Neural progenitor cell (in vitro differentiated cells): ENCODE results near the gene ADGRG4. TPM values are rescaled to one million over a fixed set of nuclear protein-coding genes. Genes with fewer than 3 reads are reported as not detected.

Experiments
- DNase-seq: peaks from one replicate; pipeline ENCODE4 v3.0.0-alpha.2; 2016; ENCODE audit warnings: low spot score
- H2AFZ ChIP-seq: fragments of 200-600 bp; sonication (generic); replicated peaks from 2 replicates; pipeline ENCODE4 v1.6.1; 2016; ENCODE audit warnings: antibody characterized with exemption
- H3F3A ChIP-seq: fragments of 200-600 bp; sonication (generic); 2 replicates; pipeline ENCODE4 v1.6.1; 2016; ENCODE audit warnings: antibody characterized with exemption, low read depth
- H3K27ac ChIP-seq: fragments of 200-600 bp; sonication (generic); 2 replicates; pipeline ENCODE4 v1.5.1; 2016; ENCODE audit warnings: mild to moderate bottlenecking
- H3K27me3 ChIP-seq: fragments of 200-600 bp; sonication (generic); 2 replicates; pipeline ENCODE4 v1.6.1; 2016; ENCODE audit warnings: mild to moderate bottlenecking, moderate library complexity
- H3K36me3 ChIP-seq: fragments of 200-600 bp; sonication (generic); 2 replicates; pipeline ENCODE4 v1.5.1; 2016
- H3K4me1 ChIP-seq: fragments of 200-600 bp; sonication (generic); 2 replicates; pipeline ENCODE4 v1.6.1; 2016; ENCODE audit warnings: mixed run types
- H3K4me2 ChIP-seq: fragments of 200-600 bp; sonication (generic); 2 replicates; pipeline ENCODE4 v1.6.1; 2016
- H3K4me3 ChIP-seq: fragments of 200-600 bp; sonication (generic); 2 replicates; pipeline ENCODE4 v1.5.1; 2016
- H3K79me2 ChIP-seq: fragments of 200-600 bp; sonication (generic); 2 replicates; pipeline ENCODE4 v1.6.1; 2016; ENCODE audit warnings: low read depth
- H3K9ac ChIP-seq: fragments of 200-600 bp; sonication (generic); 2 replicates; pipeline ENCODE4 v1.6.1; 2016
- H3K9me3 ChIP-seq: fragments of 200-600 bp; sonication (generic); 2 replicates; pipeline ENCODE4 v1.5.1; 2016; ENCODE audit warnings: low read depth
- H4K20me1 ChIP-seq: fragments of 200-600 bp; sonication (generic); 2 replicates; pipeline ENCODE4 v1.6.1; 2016; ENCODE audit warnings: low read depth
- H3K27ac Mint-ChIP-seq: 3 replicates; pipeline ENCODE4 v1.8.0; 2021; ENCODE audit warnings: mixed read lengths
- H3K27me3 Mint-ChIP-seq: 2 replicates; pipeline ENCODE4 v1.8.0; 2022; ENCODE audit warnings: low read depth, mild to moderate bottlenecking, inconsistent platforms, moderate library complexity, mixed read lengths; ENCODE audit not compliant: insufficient read depth
- H3K36me3 Mint-ChIP-seq: 3 replicates; pipeline ENCODE4 v1.8.0; 2021; ENCODE audit warnings: mixed read lengths
- H3K4me1 Mint-ChIP-seq: 3 replicates; pipeline ENCODE4 v1.8.0; 2021; ENCODE audit warnings: mixed read lengths
- H3K4me3 Mint-ChIP-seq: 3 replicates; pipeline ENCODE4 v1.8.0; 2021; ENCODE audit warnings: mild to moderate bottlenecking, moderate library complexity, mixed read lengths
- H3K9me3 Mint-ChIP-seq: 3 replicates; pipeline ENCODE4 v1.8.0; 2020; ENCODE audit warnings: mixed read lengths
- CTCF ChIP-seq: fragments of 200-600 bp; sonication (generic); IDR thresholded peaks from 2 replicates; pipeline ENCODE4 v1.5.1; 2017; ENCODE audit warnings: antibody characterized with exemption, mild to moderate bottlenecking
- EZH2 ChIP-seq: fragments of 200-600 bp; sonication (generic); IDR thresholded peaks from 2 replicates; pipeline ENCODE4 v1.6.1; 2017; ENCODE audit warnings: antibody characterized with exemption, mild to moderate bottlenecking, moderate library complexity
- EZH2phosphoT487 ChIP-seq: fragments of 200-600 bp; sonication (generic); IDR thresholded peaks from 2 replicates; pipeline ENCODE4 v1.6.1; 2017; ENCODE audit warnings: antibody characterized with exemption
- total RNA-seq: library from RNA; depleted of rRNA; stranded (reverse); fragments of >200 nt; gene quantifications from 2 replicates; pipeline ENCODE4 v1.2.3, GENCODE V29; 2015; ENCODE audit warnings: low replicate concordance

The ADGRG4 gene
- total RNA-seq, 1 donor from 2014 or later = not detected

GRCh38 chrX:136260776-136261175 is 40.0 kb upstream of the ADGRG4 start:
- H3F3A ChIP-seq = no peaks in the 10 kb centered on the region
- no peak for DNase-seq
- H3K9me3 Mint-ChIP-seq = no peaks in the 10 kb centered on the region

GRCh38 chrX:136261321-136261720 is 39.4 kb upstream of the ADGRG4 start:
- Mint-ChIP-seq H3K4me3 (no peak overlapping the region), H3K27me3 (peaks cover 6% of the 10 kb centered on the region), H3K9me3 (no peaks in the 10 kb centered on the region), H3K36me3 (no peaks in the 10 kb centered on the region), H3K27ac (no peak overlapping the region), H3K4me1 (no peaks in the 10 kb centered on the region)
- no peaks in the 10 kb centered on the region for H3F3A ChIP-seq
- no peak overlapping the region for H3K27ac ChIP-seq
- H3K9ac ChIP-seq = no peak overlapping the region
- H3K9me3 ChIP-seq = no peaks in the 10 kb centered on the region
- DNase-seq = no peak
- H3K79me2 ChIP-seq = no peaks in the 10 kb centered on the region
- no peaks in the 10 kb centered on the region for H3K27me3 ChIP-seq
- H4K20me1 ChIP-seq = no peaks in the 10 kb centered on the region
- H3K4me2 ChIP-seq = no peak overlapping the region
- no peak overlapping the region for H3K4me3 ChIP-seq
- TF ChIP-seq EZH2 = no peak
- TF ChIP-seq CTCF = no peak
- TF ChIP-seq EZH2phosphoT487 = no peak
- H3K4me1 ChIP-seq = no peaks in the 10 kb centered on the region
- no peak overlapping the region for H2AFZ ChIP-seq
- H3K36me3 ChIP-seq = no peaks in the 10 kb centered on the region

More at GRCh38 chrX:136260776-136261175, 40.0 kb upstream of the ADGRG4 start:
- Histone ChIP-seq H3K27me3 (no peaks in the 10 kb centered on the region), H3K27ac (no peak overlapping the region), H3K79me2 (no peaks in the 10 kb centered on the region), H4K20me1 (no peaks in the 10 kb centered on the region), H3K36me3 (no peaks in the 10 kb centered on the region), H3K9me3 (no peaks in the 10 kb centered on the region), H3K9ac (no peak overlapping the region), H3K4me1 (no peaks in the 10 kb centered on the region), H3K4me2 (no peak overlapping the region), H3K4me3 (no peak overlapping the region), H2AFZ (no peak overlapping the region)
- Mint-ChIP-seq H3K4me1 (no peaks in the 10 kb centered on the region), H3K4me3 (no peak overlapping the region), H3K27ac (no peak overlapping the region), H3K36me3 (no peaks in the 10 kb centered on the region), H3K27me3 (peaks cover 6% of the 10 kb centered on the region)
- no peak for TF ChIP-seq EZH2phosphoT487
- no peak for TF ChIP-seq EZH2
- TF ChIP-seq CTCF = no peak

- H3K79me2 ChIP-seq = no peaks in the 10 kb centered on the region
- H2AFZ ChIP-seq = no peak overlapping the region
- H4K20me1 ChIP-seq = no peaks in the 10 kb centered on the region
- no peak overlapping the region for H3K4me3 Mint-ChIP-seq
- no peaks in the 10 kb centered on the region for H3K9me3 Mint-ChIP-seq
- no peaks in the 10 kb centered on the region for H3K36me3 Mint-ChIP-seq
- TF ChIP-seq EZH2 (no peak), EZH2phosphoT487 (no peak), CTCF (no peak)
- H3K4me2 ChIP-seq = no peak overlapping the region
- peaks cover 6% of the 10 kb centered on the region for H3K27me3 Mint-ChIP-seq
- H3F3A ChIP-seq = no peaks in the 10 kb centered on the region
- no peak overlapping the region for H3K27ac ChIP-seq
- H3K36me3 ChIP-seq = no peaks in the 10 kb centered on the region
- H3K9me3 ChIP-seq = no peaks in the 10 kb centered on the region
- H3K27ac Mint-ChIP-seq = no peak overlapping the region
- H3K4me3 ChIP-seq = no peak overlapping the region
- no peak overlapping the region for H3K9ac ChIP-seq
- no peak for DNase-seq
- H3K4me1 ChIP-seq = no peaks in the 10 kb centered on the region
- no peaks in the 10 kb centered on the region for H3K4me1 Mint-ChIP-seq
- H3K27me3 ChIP-seq = no peaks in the 10 kb centered on the region
These were observed 38.5 kb upstream of the ADGRG4 start for GRCh38 chrX:136262243-136262642.
